ENCODE results near the gene MICALL1.

- TF ChIP-seq SUZ12 (IDR thresholded peaks at IDR 0.05; ENCODE audit: extremely low read depth, insufficient read depth, insufficient read length), result no peak
- TF ChIP-seq YY1 (IDR thresholded peaks at IDR 0.05; ENCODE audit: insufficient read depth, insufficient read length), result no peak
Measured at GRCh38 chr22:37982938-37983859, 77.1 kb downstream of the MICALL1 start.

Data from NT2/D1 (cell line).